ENCODE data around the gene LMBR1L.

Gene LMBR1L

DNA sequence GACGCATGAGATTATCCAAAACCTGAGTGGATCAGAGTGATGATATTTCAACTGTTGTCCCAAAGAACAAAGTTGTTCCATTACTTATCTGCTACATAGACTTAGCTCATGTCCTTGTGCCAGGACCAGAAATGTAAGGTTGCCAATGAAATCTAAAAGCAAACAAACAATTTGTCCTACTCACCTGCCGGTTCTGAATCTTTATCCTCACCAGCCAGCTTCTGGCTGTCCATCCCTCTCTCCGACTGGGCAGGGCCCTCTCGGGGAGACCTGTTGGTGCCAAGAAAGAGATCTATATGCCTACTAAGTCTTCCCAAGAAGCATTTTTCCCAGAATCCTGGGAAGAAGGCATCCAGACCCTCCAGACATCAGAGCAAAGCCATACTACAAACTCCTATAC, 55.6 kb downstream of the LMBR1L start:
- H3K4me3 Mint-ChIP-seq: peak overlapping the region in 1 of 3 experiments; percentile 12
- H3K9me3 Mint-ChIP-seq: no peaks in the 10 kb centered on the region
- TF ChIP-seq, protein P1, sequence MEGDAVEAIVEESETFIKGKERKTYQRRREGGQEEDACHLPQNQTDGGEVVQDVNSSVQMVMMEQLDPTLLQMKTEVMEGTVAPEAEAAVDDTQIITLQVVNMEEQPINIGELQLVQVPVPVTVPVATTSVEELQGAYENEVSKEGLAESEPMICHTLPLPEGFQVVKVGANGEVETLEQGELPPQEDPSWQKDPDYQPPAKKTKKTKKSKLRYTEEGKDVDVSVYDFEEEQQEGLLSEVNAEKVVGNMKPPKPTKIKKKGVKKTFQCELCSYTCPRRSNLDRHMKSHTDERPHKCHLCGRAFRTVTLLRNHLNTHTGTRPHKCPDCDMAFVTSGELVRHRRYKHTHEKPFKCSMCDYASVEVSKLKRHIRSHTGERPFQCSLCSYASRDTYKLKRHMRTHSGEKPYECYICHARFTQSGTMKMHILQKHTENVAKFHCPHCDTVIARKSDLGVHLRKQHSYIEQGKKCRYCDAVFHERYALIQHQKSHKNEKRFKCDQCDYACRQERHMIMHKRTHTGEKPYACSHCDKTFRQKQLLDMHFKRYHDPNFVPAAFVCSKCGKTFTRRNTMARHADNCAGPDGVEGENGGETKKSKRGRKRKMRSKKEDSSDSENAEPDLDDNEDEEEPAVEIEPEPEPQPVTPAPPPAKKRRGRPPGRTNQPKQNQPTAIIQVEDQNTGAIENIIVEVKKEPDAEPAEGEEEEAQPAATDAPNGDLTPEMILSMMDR (IDR thresholded peaks at IDR 0.05; ENCODE audit: unreplicated experiment in 3 of 3): no peak
- peaks cover 31% of the 10 kb centered on the region for H3K4me1 Mint-ChIP-seq
- H3K36me3 Mint-ChIP-seq (ENCODE audit: low read depth): peaks cover 51% of the 10 kb centered on the region
- no peaks in the 10 kb centered on the region for H3K27me3 Mint-ChIP-seq (ENCODE audit: low read depth)
- H3K27ac Mint-ChIP-seq: no peak overlapping the region

DNA sequence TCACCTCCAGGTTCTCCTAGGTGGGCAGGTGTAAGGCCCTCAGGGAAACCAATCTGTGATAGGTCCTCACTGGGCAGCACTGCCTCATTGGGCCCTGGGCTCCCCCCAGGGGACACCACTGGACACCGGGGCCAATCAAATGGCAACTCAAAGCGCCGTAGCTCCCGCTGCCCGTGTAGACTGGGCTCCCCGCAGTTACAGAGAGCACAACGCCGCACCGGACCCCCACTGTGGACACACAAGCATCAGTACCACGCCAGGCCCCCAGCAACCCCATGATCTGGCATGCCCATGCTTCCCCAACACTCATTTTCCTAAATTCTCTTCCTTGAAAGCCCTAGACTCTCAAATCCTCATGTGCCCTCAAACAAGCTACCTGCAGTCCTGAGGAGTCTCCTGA, 56.1 kb downstream of the LMBR1L start:
- no peaks in the 10 kb centered on the region for H3K9me3 Mint-ChIP-seq
- TF ChIP-seq, protein P1 (IDR thresholded peaks at IDR 0.05; ENCODE audit: unreplicated experiment in 3 of 3): no peak
- peaks cover 31% of the 10 kb centered on the region for H3K4me1 Mint-ChIP-seq
- peaks cover 54% of the 10 kb centered on the region for H3K36me3 Mint-ChIP-seq (ENCODE audit: low read depth)
- H3K4me3 Mint-ChIP-seq: no peak overlapping the region
- no peaks in the 10 kb centered on the region for H3K27me3 Mint-ChIP-seq (ENCODE audit: low read depth)
- H3K27ac Mint-ChIP-seq: no peak overlapping the region

DNA sequence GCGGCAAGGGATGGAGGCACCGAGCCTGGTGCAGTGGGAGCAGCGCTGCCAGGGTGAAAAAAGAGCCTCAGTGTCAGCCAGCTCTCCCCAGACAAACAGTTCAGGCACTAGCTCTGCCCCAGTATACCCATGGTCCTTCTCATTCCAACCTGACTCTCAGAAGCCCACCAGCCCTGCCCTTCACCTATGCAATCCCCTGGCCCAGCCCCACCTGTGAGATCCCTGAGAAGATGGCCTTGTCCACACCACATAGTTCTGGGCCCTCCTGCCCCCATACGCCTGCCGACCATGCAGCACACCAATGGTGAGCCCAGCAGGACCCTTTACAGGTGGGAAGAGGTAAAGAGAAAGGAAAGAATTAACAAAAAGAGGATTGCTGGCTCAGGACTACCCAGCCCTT, 56.6 kb downstream of the LMBR1L start:
- H3K36me3 Mint-ChIP-seq (ENCODE audit: low read depth): peaks cover 58% of the 10 kb centered on the region
- no peak overlapping the region for H3K4me3 Mint-ChIP-seq
- peaks cover 31% of the 10 kb centered on the region for H3K4me1 Mint-ChIP-seq
- TF ChIP-seq, protein P1 (IDR thresholded peaks at IDR 0.05; ENCODE audit: unreplicated experiment in 3 of 3): no peak
- no peaks in the 10 kb centered on the region for H3K9me3 Mint-ChIP-seq
- H3K27me3 Mint-ChIP-seq (ENCODE audit: low read depth): no peaks in the 10 kb centered on the region
- H3K27ac Mint-ChIP-seq: no peak overlapping the region

- no peaks in the 10 kb centered on the region for H3K27me3 Mint-ChIP-seq (ENCODE audit: low read depth)
- peaks cover 23% of the 10 kb centered on the region for H3K4me1 Mint-ChIP-seq
- no peaks in the 10 kb centered on the region for H3K9me3 Mint-ChIP-seq
- no peak overlapping the region for H3K27ac Mint-ChIP-seq
- H3K36me3 Mint-ChIP-seq (ENCODE audit: low read depth): peaks cover 73% of the 10 kb centered on the region
- TF ChIP-seq, protein P1 (IDR thresholded peaks at IDR 0.05; ENCODE audit: unreplicated experiment in 3 of 3): no peak
- H3K4me3 Mint-ChIP-seq: no peak overlapping the region
Measured at GRCh38 chr12:49052451-49053208, 58.0 kb downstream of the LMBR1L start.

DNA sequence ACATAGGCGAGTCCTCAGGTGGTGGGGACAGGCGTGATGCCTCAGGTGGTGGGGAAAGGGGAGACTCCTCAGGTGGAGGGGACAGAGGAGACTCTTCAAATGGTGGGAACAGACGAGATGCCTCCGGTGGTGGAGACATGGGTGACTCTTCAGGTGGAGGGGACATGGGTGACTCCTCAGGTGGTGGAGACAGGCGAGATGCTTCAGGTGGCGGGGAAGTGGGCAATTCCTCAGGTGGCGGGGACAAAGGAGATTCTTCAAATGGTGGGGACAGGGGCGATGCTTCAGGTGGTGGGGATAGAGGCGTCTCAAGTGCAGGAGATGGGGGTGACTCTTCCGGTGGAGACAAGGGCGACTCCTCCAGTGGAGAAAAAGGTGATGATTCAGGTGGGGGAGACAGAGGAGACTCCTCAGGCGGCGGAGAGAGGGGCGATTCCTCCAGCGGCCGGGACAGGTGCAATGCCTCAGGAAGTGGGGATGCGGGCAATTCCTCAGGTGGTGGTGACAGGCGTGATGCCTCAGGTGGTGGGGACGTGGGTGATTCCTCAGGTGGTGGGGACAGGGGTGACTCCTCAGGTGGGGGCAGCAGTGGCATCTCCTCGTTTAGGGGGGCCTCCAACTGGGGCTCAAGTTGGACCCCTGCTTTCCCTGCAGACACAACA, 58.7 kb downstream of the LMBR1L start:
- H3K4me1 Mint-ChIP-seq: peaks cover 15% of the 10 kb centered on the region
- no peak overlapping the region for H3K4me3 Mint-ChIP-seq
- no peak overlapping the region for H3K27ac Mint-ChIP-seq
- H3K27me3 Mint-ChIP-seq (ENCODE audit: low read depth): no peaks in the 10 kb centered on the region
- H3K36me3 Mint-ChIP-seq (ENCODE audit: low read depth): peaks cover 78% of the 10 kb centered on the region
- TF ChIP-seq, protein P1 (IDR thresholded peaks at IDR 0.05; ENCODE audit: unreplicated experiment in 3 of 3): no peak
- H3K9me3 Mint-ChIP-seq: no peaks in the 10 kb centered on the region
